NCI-H1417 treated with DMSO at 0.1 percent for 48 hours (cell line): ENCODE results near the gene NOS1.
"Not testable (repeated sequence)": the region's sequence is repeated elsewhere in the genome, so short reads cannot be mapped to it uniquely, and the experiment has no call there.

ENCODE experiments used
- DNase-seq: peaks from one replicate; lab custom pipeline; 2025; lab: John Stamatoyannopoulos, UW

Gene NOS1

DNA sequence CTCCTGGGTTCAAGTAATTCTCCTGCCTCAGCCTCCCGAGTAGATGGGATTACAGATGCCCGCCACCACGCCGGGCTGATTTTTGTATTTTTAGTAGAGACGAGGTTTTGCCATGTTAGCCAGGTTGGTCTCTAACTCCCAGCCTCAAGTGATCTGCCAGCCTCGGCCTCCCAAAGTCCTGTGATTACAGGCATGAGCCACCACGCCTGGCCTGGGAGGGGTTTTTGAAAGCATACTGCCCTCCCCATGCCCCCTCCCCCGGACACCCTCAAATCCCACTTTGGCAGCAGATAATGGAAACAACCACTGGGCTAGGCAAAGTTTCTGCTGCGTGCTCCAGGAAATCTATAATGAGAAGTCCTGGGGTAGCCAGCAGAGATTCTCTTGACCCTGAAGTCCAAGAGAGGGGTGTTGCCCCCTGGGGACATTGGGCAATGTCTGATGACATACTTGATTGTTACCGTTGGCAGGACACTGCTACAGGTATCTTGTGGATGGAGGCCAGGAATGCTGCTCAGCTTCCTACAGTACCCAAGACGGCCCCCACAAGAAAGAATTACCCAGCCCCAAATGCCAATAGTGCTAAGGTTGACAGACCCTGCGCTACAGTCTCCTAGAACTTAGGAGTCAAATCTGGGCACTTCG is 152.5 kb downstream of the NOS1 start:
- DNase-seq: no peak

DNA sequence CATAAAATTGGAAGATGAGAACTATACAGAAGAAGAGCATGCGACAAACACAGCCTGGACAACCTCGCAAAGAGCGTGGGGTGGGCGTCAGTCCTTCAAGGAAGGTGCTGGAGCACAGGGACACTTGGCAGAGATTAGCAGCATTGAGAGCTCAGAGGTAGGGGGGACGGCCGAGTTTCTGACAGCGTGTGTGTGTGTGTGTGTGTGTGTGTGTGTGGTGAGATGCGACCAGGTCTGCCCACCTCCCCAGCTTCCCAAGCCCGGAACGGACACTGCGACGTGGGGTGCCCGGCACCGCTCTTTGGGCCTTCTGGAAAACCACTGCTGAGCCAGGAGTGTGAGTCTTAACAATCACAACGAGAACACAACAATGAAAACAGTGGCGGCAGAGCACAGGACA is 153.2 kb downstream of the NOS1 start:
- DNase-seq: no peak

DNA sequence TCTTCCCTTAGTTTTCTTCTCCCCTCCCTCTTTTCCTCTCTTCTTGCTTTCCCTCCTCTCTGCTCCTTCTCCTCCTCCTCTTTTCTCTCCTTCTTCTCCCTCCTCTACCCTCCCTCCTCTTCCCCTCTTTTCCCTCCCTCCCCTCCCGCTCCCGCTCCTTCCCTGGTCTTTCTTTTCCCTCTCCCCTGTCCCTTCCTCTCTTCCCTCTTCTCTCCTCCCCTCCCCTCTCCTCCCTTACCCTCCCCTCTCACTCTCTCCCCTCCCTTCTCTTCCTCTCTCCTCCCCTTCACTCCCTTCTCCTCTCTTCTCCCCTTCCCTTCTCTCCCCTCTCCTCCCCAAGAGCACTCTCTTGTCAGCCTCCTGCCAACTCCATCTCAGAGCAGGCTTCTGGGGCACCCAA is 153.8 kb downstream of the NOS1 start:
- no peak for DNase-seq

- no peak for DNase-seq
Measured at GRCh38 chr12:117202556-117202955, 158.9 kb downstream of the NOS1 start.

DNA sequence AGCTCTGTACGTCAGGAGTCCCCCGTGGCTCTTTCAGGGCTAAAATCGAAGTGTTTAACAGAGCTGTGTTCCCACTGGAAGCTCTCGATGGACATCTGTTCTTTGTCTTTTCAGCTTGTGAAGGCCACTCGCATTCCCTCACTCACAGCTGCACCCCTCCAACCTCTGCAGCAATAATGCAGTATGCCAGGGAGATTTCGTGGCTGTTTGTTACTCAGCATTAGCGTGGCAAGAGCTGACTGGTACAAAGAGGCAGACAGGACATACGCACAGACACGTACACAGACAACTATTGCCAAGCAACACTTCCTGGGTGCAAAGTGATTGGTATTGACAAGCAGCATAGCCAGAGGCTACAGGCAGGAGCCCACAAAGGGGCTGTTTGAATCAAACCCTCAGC is 159.4 kb downstream of the NOS1 start:
- no peak for DNase-seq

GRCh38 chr12:117199956-117200744 is 161.3 kb downstream of the NOS1 start:
- not testable (repeated sequence) for DNase-seq

- DNase-seq: not testable (repeated sequence)
Measured at GRCh38 chr12:117196334-117196733, 165.1 kb downstream of the NOS1 start.

DNA sequence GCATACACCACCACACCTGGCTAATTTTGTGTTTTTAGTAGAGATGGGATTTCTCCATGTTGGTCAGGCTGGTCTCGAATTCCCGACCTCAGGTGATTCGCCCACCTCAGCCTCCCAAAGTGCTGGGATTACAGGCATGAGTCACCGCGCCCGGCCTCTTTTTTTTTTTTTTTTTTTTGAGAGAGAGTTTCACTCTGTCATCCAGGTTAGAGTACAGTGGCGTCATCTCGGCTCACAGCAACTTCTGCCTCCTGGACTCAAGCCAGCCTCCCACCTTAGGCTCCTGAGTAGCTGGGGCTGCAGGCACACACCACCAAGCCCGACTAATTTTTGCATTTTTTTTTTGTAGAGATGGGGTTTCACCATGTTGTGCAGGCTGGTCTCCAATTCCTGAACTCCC is 166.4 kb downstream of the NOS1 start:
- not testable (repeated sequence) for DNase-seq

- no peak for DNase-seq
Measured at GRCh38 chr12:117193903-117194302, 167.5 kb downstream of the NOS1 start.

DNA sequence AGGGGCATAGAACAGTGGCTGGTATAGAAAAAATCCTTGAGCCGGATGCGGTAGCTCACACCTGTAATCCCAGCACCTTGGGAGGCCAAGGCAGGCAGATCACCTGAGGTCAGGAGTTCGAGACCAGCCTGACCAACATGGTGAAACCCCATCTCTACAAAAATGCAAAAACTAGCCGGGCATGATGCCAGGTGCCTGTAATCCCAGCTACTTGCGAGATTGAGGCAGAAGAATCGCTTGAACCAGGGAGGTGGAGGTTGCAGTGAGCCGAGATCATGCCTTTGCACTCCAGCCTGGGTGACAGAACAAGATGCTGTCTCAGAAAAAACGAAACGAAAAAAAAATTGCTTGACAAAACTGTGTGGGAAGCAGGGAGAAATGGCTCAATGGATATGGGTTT is 168.8 kb downstream of the NOS1 start:
- not testable (repeated sequence) for DNase-seq

- no peak for DNase-seq
Measured at GRCh38 chr12:117192057-117192456, 169.4 kb downstream of the NOS1 start.

DNA sequence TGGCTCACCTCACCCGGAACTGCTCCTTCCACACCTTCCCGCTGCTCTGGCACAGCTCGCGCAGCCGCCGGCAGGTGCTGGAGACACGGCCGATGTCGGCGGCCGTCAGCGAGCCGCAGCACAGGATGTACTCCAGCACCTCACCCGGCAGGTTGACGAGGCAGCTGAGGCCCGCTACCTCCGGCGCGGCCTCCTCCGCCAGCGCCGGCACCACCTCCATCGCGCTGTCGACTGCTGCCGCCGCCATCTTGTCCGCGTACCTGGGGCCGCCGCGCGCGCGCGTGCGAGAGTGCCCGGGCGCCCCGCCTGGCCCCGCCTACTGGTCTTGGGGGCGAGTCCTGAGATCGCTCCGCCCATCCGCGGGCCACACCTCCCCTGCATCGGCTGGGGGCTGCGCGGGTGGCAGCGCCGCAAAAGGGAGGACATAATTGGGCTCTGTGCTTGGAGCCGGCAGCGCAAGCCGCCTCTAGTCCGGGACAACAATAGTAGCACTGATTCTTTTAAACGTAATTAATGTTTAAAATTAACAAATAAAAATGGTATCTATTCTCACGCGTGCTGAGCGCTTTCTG is 171.1 kb downstream of the NOS1 start, which contains the start of gene FBXO21:
Gene FBXO21 (minus strand): TSS at position 261 of the 572 bp plus-strand sequence. CDS start 14 bp downstream, at position 247.
- DNase-seq: peak; percentile 83

DNA sequence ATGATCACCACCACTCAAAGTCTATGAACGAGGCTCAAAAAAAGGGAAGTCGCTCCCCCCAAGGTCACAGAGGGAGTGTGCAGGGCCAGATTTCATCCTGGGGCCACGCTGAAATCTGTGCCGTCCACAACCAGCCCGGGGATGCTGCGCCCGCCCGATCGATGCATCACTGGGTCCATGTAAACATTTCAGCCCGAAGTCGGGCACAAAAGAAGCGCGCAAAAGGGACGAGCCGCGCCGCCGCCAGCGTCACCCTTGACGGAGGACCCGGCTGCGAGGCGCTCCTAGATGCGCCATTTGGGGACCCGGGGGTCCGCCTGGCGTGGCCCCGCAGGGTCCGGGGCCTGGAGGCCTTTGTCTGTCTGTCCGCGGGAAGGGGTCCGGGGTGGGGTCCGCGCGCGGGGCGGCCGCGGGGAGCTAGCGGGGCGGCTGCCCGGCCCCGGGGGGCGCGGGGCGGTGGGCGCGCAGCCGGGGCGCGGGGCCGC is 171.7 kb downstream of the NOS1 start:
- no peak for DNase-seq

GRCh38 chr12:117188961-117189724 is 172.3 kb downstream of the NOS1 start:
- no peak for DNase-seq

- no peak for DNase-seq
Measured at GRCh38 chr12:117188121-117188665, 173.2 kb downstream of the NOS1 start.

DNA sequence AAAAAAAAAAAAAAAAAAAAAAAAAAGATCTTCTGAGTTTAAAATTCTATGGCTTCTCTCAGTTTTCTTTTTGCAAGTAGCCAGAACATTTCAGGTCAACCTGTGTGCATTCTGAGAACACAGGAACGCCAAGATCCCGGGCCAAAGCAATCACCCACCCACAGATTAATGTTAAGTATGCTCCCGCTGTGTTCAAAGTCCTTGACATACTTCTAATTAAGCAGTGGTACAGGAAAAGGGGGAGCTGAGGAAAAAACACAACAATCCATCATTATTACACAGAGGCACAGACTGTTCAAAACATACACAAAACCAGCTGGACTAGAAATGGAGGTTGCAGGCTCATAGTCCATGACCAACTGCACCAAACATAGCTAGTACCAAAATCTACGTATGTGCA is 174.0 kb downstream of the NOS1 start:
- no peak for DNase-seq

DNA sequence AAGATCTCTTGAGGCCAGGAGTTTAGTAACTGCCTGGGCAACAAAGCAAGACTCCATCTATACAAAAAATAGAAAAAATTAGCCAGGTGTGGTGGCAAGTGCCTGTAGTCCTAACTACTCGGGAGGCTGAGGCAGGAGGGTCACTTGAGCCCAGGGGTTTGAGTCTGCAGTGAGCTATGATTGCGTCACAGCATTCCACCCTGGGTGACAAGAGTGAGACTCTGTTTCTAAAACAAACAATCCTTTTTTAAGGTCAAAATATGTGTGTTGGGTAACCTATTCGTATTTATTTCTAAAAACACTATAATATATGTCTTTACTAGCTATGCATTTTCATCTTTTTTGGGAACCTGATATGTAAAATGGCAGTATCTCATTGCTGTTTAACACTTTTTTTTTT is 178.6 kb downstream of the NOS1 start:
- no peak for DNase-seq

DNA sequence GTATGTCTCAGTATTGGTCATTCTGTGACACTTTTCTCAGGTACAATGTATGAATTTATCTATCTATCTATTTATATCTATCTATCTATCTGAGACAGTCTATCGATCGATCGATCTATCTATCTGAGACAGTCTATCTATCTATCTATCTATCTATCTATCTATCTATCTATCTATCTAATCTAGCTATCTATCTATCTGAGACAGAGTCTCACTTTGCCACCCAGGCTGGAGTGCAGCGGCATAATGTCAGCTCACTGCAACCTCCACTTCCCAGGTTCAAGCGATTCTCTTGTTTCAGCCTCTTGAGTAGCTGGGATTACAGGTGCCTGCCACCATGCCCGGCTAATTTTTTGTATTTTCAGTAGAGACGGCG is 180.0 kb downstream of the NOS1 start:
- DNase-seq: not testable (repeated sequence)

DNA sequence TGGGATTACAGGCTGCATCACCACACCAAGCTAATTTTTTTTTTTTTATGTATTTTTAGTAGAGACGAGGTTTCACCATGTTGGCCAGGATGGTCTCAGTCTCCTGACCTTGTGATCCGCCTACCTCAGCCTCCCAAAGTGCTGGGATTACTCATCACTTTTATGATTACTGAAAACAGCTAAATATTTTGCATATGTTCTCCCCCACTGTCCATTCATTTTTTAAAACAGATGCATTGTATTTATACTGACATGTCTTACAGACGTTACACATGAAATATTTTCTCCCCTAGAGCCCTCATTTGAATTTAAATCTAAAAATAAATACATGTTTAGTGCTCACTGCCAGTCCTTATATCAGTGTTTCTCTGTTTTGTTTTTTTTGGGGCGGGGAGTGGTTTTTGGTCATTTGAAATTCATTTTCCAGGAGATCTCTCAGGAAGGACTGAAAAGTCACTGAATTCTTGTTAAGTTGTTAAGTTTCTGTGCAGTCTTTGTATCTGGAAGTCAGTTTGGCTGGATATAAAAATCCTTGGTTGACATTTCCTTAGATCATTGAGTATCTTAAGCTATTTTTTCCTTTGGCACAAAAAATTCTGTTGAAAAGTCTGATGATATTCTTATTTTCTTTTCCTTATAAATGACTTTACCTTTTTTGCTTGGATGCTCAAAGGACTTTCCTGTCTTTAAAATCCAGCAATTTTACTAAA is 180.5 kb downstream of the NOS1 start:
- DNase-seq: no peak

DNA sequence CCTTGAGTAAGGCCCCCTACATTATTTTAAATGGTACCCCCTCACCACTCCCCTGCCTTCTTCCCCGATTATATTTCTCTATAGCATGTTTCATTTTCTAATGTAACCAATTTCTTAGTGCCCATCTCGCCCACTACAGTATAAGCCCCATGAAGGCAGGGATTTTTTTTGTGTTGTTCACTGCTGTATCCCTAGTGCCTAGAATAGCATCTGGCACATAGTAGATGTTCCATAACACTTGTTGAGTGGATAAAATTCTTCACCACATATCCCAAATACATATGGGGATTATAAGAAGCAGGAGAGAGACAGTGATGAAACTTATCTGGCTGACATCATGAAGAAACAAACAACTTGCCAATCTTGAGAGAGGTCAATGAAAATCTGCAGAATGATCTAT is 182.7 kb downstream of the NOS1 start:
- no peak for DNase-seq

DNA sequence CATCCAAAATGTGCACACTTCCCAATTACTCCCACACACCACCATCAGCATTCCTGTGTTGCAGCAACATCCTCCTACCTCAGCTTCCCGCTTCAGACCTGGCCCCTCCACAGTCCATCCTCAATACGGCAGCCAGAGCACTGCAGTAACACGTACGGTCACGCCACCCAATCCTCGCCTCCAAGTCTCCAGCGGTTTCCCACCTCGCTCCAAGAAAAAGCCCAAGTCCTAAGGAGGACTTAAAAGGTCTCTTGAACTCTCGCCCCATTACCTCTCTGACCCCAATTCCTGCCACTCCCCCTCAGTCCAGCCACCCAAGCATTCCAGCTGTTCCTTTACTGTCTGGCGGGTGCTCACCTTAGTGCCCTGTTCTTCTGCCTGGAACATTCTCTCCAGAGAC is 183.1 kb downstream of the NOS1 start:
- no peak for DNase-seq
